ENCODE data around the gene ADARB2. TPM values are rescaled to one million over a fixed set of nuclear protein-coding genes. Genes with fewer than 3 reads are reported as not detected.

ADARB2 gene
- total and polyA plus RNA-seq, 2 donors (not counting 1 experiment from before 2014, with no cell fraction given), result not detected

DNA sequence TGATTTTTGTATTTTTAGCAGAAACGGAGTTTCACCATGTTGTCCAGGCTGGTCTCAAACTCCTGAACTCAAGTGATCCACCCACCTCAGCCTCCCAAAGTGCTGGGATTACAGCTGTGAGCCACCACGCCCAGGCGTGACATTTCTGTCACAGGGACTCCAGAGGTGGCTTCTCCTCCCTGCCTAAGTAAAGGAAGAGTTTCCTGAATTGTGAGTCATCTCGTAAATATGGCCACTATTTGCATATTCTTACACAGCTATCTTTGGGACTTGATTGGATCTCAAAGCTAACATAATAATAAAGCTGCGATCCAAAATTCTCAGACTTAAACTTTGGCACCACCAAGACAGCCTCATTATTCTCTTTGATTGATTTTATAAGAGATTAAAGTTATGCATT is 50.1 kb downstream of the ADARB2 start:
- Histone ChIP-seq H3K36me3 (ENCODE audit: control insufficient read depth, insufficient read depth, low read length) (no peaks in the 10 kb centered on the region), H4K20me1 (ENCODE audit: control insufficient read depth, extremely low read depth, insufficient read depth, low read length) (no peaks in the 10 kb centered on the region), H3K4me3 (replicated peaks in 1 of 4; ENCODE audit: control extremely low read depth in 1 of 4, insufficient read depth in 1 of 4, low read depth in 3 of 4, low read length in 4 of 4) (no peak overlapping the region), H2AFZ (ENCODE audit: low read length) (no peak overlapping the region), H3K9me3 (ENCODE audit: control insufficient read depth, insufficient read depth, low read depth, low read length) (no peaks in the 10 kb centered on the region), H3K27me3 (ENCODE audit: control insufficient read depth, insufficient read depth, low read length) (no peaks in the 10 kb centered on the region), H3K4me1 (ENCODE audit: control insufficient read depth, extremely low read depth, insufficient read depth, low read length) (no peaks in the 10 kb centered on the region), H3K9ac (ENCODE audit: insufficient read depth, low read length) (no peak overlapping the region), H3K79me2 (ENCODE audit: control insufficient read depth, insufficient read depth, low read length) (no peaks in the 10 kb centered on the region), H3K27ac (ENCODE audit: insufficient read depth, low read length) (no peak overlapping the region), H3K4me2 (ENCODE audit: extremely low read depth, insufficient read depth, low read length) (no peak overlapping the region)
- no peak for DNase-seq (ENCODE audit: low read depth in 2 of 2)
- TF ChIP-seq EZH2 (IDR thresholded peaks at IDR 0.05; ENCODE audit: low read length, missing control alignments) (no peak), CTCF (conservative IDR thresholded peaks at IDR 0.05 in 1 of 2, IDR thresholded peaks at IDR 0.05 in 1 of 2; ENCODE audit: low read depth in 1 of 2, low read length in 2 of 2) (no peak)

- H3K4me2 ChIP-seq (ENCODE audit: extremely low read depth, insufficient read depth, low read length), result no peak overlapping the region
- TF ChIP-seq CTCF (conservative IDR thresholded peaks at IDR 0.05 in 1 of 2, IDR thresholded peaks at IDR 0.05 in 1 of 2; ENCODE audit: low read depth in 1 of 2, low read length in 2 of 2), result no peak
- no peak for TF ChIP-seq EZH2 (IDR thresholded peaks at IDR 0.05; ENCODE audit: low read length, missing control alignments)
- no peaks in the 10 kb centered on the region for H3K4me1 ChIP-seq (ENCODE audit: control insufficient read depth, extremely low read depth, insufficient read depth, low read length)
- no peak for DNase-seq (ENCODE audit: low read depth in 2 of 2)
- H3K79me2 ChIP-seq (ENCODE audit: control insufficient read depth, insufficient read depth, low read length), result no peaks in the 10 kb centered on the region
- H3K4me3 ChIP-seq (replicated peaks in 1 of 4; ENCODE audit: control extremely low read depth in 1 of 4, insufficient read depth in 1 of 4, low read depth in 3 of 4, low read length in 4 of 4), result no peak overlapping the region
- no peak overlapping the region for H3K27ac ChIP-seq (ENCODE audit: insufficient read depth, low read length)
- no peak overlapping the region for H3K9ac ChIP-seq (ENCODE audit: insufficient read depth, low read length)
- H3K27me3 ChIP-seq (ENCODE audit: control insufficient read depth, insufficient read depth, low read length), result no peaks in the 10 kb centered on the region
- H3K36me3 ChIP-seq (ENCODE audit: control insufficient read depth, insufficient read depth, low read length), result no peaks in the 10 kb centered on the region
- H4K20me1 ChIP-seq (ENCODE audit: control insufficient read depth, extremely low read depth, insufficient read depth, low read length), result no peaks in the 10 kb centered on the region
- H3K9me3 ChIP-seq (ENCODE audit: control insufficient read depth, insufficient read depth, low read depth, low read length), result no peaks in the 10 kb centered on the region
- no peak overlapping the region for H2AFZ ChIP-seq (ENCODE audit: low read length)
Observed at GRCh38 chr10:1686491-1686749, 50.9 kb downstream of the ADARB2 start.

GRCh38 chr10:1685699-1686490 is 51.4 kb downstream of the ADARB2 start:
- no peaks in the 10 kb centered on the region for H3K9me3 ChIP-seq (ENCODE audit: control insufficient read depth, insufficient read depth, low read depth, low read length)
- no peaks in the 10 kb centered on the region for H3K27me3 ChIP-seq (ENCODE audit: control insufficient read depth, insufficient read depth, low read length)
- H3K27ac ChIP-seq (ENCODE audit: insufficient read depth, low read length), result no peak overlapping the region
- no peaks in the 10 kb centered on the region for H3K36me3 ChIP-seq (ENCODE audit: control insufficient read depth, insufficient read depth, low read length)
- H4K20me1 ChIP-seq (ENCODE audit: control insufficient read depth, extremely low read depth, insufficient read depth, low read length), result no peaks in the 10 kb centered on the region
- H3K4me2 ChIP-seq (ENCODE audit: extremely low read depth, insufficient read depth, low read length), result no peak overlapping the region
- no peaks in the 10 kb centered on the region for H3K4me1 ChIP-seq (ENCODE audit: control insufficient read depth, extremely low read depth, insufficient read depth, low read length)
- H3K9ac ChIP-seq (ENCODE audit: insufficient read depth, low read length), result no peak overlapping the region
- H3K79me2 ChIP-seq (ENCODE audit: control insufficient read depth, insufficient read depth, low read length), result no peaks in the 10 kb centered on the region
- DNase-seq (ENCODE audit: low read depth in 2 of 2), result no peak
- TF ChIP-seq CTCF (conservative IDR thresholded peaks at IDR 0.05 in 1 of 2, IDR thresholded peaks at IDR 0.05 in 1 of 2; ENCODE audit: low read depth in 1 of 2, low read length in 2 of 2) (no peak), EZH2 (IDR thresholded peaks at IDR 0.05; ENCODE audit: low read length, missing control alignments) (no peak)
- H2AFZ ChIP-seq (ENCODE audit: low read length), result no peak overlapping the region
- H3K4me3 ChIP-seq (replicated peaks in 1 of 4; ENCODE audit: control extremely low read depth in 1 of 4, insufficient read depth in 1 of 4, low read depth in 3 of 4, low read length in 4 of 4), result no peak overlapping the region
